Activated CD8-positive, alpha-beta memory T cell treated with anti-CD3 and anti-CD28 coated beads, Interleukin-2, amount 50 U/mL, for 1 hour (primary cell): ENCODE results near the gene FAM171A2.

Experiments
- DNase-seq: peaks from one replicate; pipeline ENCODE4 v3.0.0-alpha.2; 2020; ENCODE audit errors: extremely low read depth

FAM171A2 gene

DNA sequence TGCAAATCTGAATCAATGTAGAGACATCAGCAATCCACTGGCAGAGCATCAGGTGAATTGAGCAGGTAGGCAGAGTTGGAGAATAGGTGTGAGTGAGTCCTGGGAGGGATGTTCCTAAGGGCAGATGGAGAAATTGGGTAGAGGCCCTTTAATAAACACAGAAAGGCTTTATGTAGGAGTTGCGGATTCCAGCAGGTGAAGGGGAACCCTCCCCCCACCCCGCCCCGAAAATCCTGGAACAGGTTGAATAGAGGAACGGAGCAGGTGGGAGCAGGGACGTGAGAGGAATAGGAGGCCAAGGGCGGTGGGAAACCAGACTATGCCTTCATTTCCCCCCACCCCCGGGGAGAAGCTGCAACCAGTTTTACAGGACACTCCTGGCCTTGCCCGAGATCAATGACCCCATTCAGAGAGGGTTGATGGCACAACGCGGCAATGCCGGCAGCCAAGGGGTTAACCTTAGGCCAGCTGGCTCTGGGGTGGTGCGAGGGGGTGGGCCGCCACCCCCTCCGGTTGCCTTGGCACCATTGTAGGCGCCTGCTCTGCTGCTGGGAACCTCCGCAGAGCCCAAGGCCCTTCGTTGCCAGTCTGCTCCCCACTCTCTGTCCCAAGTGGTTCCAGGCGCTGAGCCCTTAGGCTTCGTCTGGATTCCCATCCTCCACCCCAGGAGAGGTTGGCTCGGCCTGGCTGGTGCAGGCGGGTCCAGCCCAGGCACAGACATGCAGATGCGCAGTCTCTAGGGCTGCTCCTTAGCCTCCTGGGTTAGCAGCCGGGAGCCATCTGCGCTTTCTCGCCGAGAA, 56.1 kb downstream of the FAM171A2 start:
- no peak for DNase-seq

- no peak for DNase-seq
Measured at GRCh38 chr17:44304651-44305050, 59.0 kb downstream of the FAM171A2 start.
